HL-60/S4 treated with phorbol 12-myristate 13-acetate at 8.2 ng/mL for 4 days and 3 days (cell line): ENCODE data around the gene RRP1B.

Experiments
- in situ Hi-C: fragments of 300-500 bp; cut with MboI; formaldehyde crosslinking; loops from 2 replicates; pipeline ENCODE4 v1.15.0; 2022; ENCODE audit warnings: low sequenced_read_pairs

The RRP1B gene

GRCh38 chr21:43639470-43640353, 19.6 kb upstream of the RRP1B start:
- in situ Hi-C loops, result no loop called here

- in situ Hi-C loops, result no loop called here
Observed at GRCh38 chr21:43640400-43640799, 19.0 kb upstream of the RRP1B start.

GRCh38 chr21:43643193-43643592, 16.2 kb upstream of the RRP1B start:
- in situ Hi-C loops, result no loop called here

- in situ Hi-C loops, result no loop called here
Observed at GRCh38 chr21:43644071-43644470, 15.3 kb upstream of the RRP1B start.

- in situ Hi-C loops, result no loop called here
Observed at GRCh38 chr21:43644609-43645008, 14.8 kb upstream of the RRP1B start.

- in situ Hi-C loops, result no loop called here
Observed at GRCh38 chr21:43645136-43645891, 14.0 kb upstream of the RRP1B start.

GRCh38 chr21:43645976-43646375, 13.4 kb upstream of the RRP1B start:
- in situ Hi-C loops, result no loop called here

GRCh38 chr21:43646550-43647260, 12.7 kb upstream of the RRP1B start:
- in situ Hi-C loops, result no loop called here

- in situ Hi-C loops, result no loop called here
Observed at GRCh38 chr21:43648171-43648570, 11.2 kb upstream of the RRP1B start.

GRCh38 chr21:43651926-43652325, 7.4 kb upstream of the RRP1B start:
- in situ Hi-C loops, result loop anchor here (10.0 kb wide), 1 partner anchor 53 kb away; no protein-coding TSS in a partner anchor

- in situ Hi-C loops, result loop anchor here (10.0 kb wide), 1 partner anchor 52 kb away; no protein-coding TSS in a partner anchor
Observed at GRCh38 chr21:43652616-43653015, 6.7 kb upstream of the RRP1B start.

GRCh38 chr21:43653626-43654025, 5.7 kb upstream of the RRP1B start:
- in situ Hi-C loops, result loop anchor here (10.0 kb wide), 1 partner anchor 51 kb away; no protein-coding TSS in a partner anchor

- in situ Hi-C loops, result loop anchor here (10.0 kb wide), 1 partner anchor 50 kb away; no protein-coding TSS in a partner anchor
Observed at GRCh38 chr21:43654806-43655489, 4.4 kb upstream of the RRP1B start.

- in situ Hi-C loops, result loop anchor here (10.0 kb wide), 1 partner anchor 47 kb away; no protein-coding TSS in a partner anchor
Observed at GRCh38 chr21:43657355-43658087, 1.8 kb upstream of the RRP1B start.

- in situ Hi-C loops, result loop anchor here (10.0 kb wide), 1 partner anchor 47 kb away; no protein-coding TSS in a partner anchor
Observed at GRCh38 chr21:43658088-43658741, 1.1 kb upstream of the RRP1B start.

- in situ Hi-C loops, result loop anchor here (10.0 kb wide), 1 partner anchor 46 kb away; no protein-coding TSS in a partner anchor
Observed at GRCh38 chr21:43658769-43659135, 608 bp upstream of the RRP1B start.

- in situ Hi-C loops, result no loop called here
Observed at GRCh38 chr21:43662286-43662685, 2.9 kb downstream of the RRP1B start.

- in situ Hi-C loops, result no loop called here
Observed at GRCh38 chr21:43663033-43663432, 3.7 kb downstream of the RRP1B start.

GRCh38 chr21:43664358-43664757, 5.0 kb downstream of the RRP1B start:
- in situ Hi-C loops, result no loop called here
